Stimulated activated CD4-positive, alpha-beta T cell treated with anti-CD3 and anti-CD28 coated beads, TNF-alpha, amount 100 ng/mL, for 48 hours (primary cell): Measurements from ENCODE around the gene GNG7.
"Not testable (repeated sequence)": the region's sequence is repeated elsewhere in the genome, so short reads cannot be mapped to it uniquely, and the experiment has no call there.

Source experiments
- DNase-seq, 3 donors: peaks; one replicate each; pipeline ENCODE4 v3.0.0-alpha.2; 2020; ENCODE audit warnings: low read depth in 3 of 3

Gene GNG7

GRCh38 chr19:2726904-2727639 lies 24.6 kb upstream of the GNG7 start:
- no peak for DNase-seq

GRCh38 chr19:2726160-2726855 lies 23.8 kb upstream of the GNG7 start:
- DNase-seq, result no peak

DNA sequence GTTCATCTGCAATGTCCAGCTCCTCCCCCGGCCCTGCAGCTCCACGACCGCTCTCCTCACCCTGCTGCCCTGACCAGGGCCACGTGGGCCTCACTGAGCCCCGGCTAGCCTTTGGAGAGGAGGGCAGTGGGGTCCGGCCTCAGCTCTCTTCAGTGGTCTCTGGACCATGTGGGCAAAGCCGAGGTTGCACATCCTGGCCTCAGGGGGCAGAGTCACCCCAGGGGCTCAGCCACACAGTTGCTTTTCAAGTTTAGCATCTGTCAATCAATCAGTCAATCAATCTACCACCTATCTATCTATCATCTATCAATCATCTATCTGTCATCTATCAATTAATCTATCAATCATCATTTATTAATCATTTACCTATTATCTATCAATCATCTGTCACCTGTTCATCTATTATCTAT lies 21.7 kb upstream of the GNG7 start:
- no peak for DNase-seq

GRCh38 chr19:2723747-2724146 lies 21.3 kb upstream of the GNG7 start:
- no peak for DNase-seq

DNA sequence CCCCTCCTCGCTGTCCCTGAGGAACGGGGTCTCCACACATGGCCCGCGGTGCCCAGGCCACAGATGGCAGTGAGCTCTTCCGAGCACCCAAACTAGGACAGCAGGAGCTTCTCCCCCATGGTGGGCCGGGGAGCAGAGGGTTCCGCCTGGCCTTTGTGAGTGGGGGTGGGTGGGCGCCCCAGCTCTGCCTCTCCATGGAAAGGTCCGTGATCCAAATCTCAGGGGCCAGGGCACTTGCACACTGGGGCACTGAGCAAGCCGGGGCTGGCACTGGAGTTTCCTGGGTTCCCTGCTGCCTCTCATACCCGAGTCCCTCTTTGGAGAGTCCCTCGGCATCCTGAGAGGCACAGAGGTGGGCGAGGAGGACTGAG lies 20.8 kb upstream of the GNG7 start:
- no peak for DNase-seq

DNA sequence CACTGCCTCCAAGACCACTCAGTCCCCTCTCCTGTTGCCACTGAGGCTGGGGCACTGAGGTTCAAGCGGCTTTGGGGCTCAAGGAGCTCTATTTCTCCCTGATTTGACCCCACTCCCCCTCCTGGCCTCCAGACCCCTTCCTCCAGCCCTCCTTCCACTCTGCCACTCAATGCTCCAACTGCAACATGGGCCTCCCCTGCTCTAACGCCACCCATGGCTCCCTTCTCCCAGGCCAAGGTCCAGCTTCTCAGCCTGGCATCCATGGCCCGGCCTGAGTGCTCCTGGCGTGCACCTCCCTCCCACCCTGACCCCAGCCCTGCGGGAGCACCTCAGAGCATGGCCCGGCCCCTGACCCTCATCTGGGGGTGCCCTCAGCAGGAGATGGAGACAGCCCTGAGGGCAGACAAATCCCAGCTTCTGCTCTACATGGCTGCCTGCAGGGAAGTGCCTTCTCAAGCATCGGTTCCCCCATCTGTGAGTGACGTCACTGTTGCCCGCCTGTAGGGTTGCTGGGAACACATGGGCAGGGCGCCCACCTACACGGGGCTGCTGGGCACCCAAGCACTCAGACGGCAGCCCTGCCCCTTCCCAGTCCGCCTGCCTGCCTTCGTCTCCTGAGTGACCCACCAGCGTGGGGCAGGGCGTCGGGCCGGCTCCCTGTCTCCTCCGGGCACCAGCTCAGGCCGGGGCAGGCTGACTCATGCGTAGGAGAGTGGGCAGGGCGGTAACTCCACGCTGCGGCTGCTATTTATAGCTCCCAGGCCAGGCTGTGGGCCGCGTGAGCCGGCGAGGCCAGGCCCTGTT lies 20.2 kb upstream of the GNG7 start:
- no peak for DNase-seq

DNA sequence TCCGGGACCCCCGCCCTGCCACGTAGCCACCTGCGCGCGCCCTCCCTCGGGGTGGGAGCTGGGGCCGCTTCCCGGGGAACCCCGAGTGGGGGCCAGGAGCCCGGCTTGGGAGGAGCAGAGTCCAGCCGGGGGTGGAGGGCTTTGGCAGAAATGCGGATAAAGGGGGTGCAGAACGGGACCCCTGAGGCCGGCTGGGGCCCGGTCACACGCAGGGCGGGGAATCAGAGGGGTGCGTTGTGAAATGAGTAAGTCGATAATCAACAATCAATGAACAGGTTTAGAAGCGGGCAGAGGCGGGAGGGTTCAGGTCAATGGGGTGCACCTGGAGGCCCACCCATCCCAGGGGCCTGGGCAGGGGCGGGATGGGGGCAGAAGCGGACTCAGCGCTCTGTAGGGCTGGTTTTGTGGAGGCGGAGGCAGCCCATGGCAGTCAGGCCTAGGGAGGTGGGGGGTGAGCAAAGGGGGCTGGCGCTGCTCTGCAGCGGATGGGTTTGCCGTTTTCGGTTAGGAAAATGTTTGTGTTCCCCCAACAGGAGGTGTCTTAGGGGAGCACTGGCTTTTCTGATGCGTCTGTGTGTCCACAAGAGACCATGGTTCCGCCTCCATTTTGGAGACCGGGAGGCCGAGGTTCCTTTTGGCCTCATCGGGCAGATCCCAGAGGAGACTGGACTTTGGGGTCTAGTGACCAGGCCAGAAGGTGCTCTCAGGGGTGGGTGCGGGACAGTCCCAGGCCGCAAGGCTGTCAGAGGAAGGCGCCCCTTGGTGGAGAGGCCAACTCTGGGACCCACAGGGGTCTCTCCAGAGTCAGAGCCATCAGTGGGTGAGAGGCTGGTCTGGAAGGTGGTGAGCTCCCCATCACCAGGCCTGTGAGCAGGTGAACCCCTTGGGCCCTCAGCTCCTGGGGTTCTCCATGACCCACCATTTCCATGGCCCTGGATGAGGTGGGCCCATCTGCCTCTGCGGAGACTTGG lies 19.4 kb upstream of the GNG7 start:
- DNase-seq, result no peak

GRCh38 chr19:2720777-2721569 lies 18.5 kb upstream of the GNG7 start, which contains the start of gene DIRAS1:
DIRAS1 (minus strand) TSS chr19:2721372; CDS start chr19:2717806, 3,566 bp downstream.
- no peak for DNase-seq

DNA sequence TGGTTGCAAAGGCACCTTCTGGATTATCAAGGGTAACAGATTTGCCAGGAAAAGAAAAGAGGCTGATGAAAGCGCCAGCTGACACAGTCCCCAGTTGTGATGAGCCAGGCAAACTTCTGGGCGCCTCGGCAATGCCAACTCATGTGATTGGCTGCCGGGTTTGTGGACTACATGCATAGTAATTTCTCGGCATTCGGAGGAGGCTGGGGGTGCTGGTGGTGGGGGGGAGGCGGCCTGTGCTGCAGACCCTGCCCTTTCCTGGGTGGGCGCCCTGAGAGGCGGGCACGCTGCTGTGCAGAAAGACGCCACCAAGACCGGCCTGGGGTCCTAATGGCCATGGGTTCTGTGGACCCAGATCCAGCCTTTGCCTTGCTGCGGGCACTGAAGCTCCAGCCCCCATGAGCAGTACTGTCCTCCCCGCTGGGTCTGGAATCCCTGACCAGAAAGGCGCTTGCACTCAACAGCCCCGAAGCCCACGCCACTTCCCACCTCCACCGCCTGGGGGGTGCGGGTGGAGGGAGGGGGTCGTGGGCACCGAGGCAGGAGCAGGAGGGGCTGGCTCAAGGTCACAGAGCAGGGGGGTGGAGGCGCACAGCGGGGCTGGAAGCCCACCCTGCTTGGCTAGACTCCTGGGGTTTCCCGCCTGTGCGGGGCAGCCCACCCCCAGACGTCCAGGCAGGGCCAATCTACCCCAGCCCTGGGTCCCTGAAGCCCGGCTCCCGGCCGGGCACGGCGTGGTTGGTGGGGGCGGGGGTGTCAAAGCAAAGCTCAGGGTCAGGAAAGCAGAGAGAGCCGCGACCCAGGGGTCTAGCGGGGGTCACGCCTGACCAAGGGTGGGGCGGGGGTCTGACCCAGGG lies 17.7 kb upstream of the GNG7 start:
- DNase-seq, result no peak

- no peak for DNase-seq
These were observed 16.8 kb upstream of the GNG7 start for GRCh38 chr19:2719232-2719735.

DNA sequence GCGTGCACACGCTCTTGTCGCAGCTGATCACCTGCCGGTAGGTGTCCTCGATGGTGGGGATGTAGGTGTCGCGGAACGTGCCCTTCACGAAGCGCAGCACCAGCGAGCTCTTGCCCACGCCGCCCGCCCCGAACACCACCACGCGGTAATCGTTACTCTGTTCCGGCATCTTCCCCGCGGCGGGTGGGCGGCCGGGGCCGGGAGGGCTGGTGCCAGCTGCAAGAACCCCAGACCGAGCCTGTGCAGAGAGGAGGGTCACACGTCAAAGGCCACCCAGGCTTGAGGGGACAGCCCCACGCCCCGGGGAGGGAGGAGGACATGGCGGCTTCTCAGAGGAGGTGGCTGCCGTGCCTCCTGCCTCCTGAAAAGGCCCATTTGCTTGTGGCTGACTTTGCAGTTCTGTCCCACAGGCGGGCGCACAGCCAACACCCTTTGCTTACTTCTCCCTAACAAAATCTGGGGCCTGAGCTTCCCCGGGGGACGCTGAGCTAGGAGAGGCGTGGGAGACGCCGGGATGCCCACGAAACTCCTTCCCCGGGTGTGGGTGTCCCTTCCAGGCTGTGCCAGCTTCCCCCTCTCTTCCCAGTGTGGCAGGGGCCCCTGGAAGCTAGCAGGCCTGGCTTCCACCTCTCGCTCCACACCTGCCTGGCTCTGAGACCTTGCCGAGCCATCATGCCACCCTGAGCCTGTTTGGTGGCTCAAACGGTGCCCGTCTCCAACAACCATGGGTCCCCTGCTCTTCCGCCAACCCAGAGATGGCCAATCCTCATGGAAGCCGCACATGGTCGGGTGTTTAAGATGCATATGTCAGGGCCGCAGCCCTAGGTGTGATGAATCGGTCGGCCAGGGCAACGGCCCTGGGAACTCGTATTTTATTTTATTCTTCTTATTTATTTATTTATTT lies 15.4 kb upstream of the GNG7 start:
- no peak for DNase-seq

DNA sequence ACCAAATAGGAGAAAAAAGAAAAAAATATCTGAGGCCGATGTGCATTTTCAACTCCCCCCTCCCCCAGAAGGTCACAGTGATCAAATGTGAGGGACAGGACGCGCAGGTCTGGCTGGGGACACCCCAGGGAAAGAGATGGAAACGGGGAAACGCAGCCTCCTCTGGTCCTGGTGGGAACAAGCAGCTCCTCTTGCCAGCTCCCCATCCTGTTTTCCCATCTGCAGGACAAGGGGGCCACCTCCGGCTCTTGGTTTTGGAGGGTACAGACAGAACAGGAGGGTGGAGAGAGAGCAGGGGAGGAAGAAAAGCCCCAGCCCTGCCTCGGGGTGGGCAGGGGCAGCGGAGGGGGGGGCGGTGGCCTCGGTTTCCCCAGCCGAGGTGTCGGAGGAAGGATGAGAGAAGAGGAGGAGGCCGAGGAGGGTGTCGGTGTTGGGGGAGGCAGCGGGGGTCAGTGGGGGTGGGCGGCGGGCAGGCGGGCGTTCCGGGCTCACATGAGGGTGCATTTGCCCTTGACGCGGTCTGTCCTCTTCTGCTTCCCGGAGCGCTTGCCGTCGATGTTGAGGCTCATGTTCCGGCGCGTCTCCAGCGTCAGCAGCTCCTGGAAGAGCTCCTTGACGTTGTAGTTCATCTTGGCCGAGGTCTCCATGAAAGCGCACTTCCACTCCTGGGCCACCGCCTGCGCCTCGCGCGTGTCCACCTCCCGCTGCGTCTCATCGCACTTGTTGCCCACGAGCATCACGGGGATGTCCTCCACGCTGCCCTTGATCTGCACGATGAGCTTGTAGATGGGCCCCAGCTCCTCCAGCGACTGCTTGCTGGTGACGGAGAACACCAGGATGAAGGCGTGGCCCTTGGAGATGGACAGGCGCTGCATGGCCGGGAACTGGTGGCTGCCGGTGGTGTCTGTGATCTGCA lies 14.5 kb upstream of the GNG7 start:
- no peak for DNase-seq

DNA sequence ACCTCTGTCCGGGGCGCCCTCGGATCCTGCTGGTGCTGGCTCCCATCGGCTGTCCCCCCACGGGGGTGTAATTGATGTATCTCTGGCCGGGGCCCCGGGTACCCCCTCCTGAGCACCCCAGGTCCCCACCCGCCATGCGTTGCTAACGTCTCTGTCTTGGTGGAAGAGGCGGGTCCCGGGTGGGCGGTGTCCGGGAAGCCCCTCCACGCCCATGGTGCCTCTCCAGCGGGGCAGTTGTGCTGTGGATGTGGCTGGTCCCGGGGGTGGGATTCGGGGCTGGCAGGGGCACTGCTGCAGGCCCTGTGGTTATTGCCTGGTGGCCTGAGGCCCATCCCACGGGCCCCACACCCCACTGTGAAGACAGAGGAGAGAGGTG lies 13.8 kb upstream of the GNG7 start:
- no peak for DNase-seq

DNA sequence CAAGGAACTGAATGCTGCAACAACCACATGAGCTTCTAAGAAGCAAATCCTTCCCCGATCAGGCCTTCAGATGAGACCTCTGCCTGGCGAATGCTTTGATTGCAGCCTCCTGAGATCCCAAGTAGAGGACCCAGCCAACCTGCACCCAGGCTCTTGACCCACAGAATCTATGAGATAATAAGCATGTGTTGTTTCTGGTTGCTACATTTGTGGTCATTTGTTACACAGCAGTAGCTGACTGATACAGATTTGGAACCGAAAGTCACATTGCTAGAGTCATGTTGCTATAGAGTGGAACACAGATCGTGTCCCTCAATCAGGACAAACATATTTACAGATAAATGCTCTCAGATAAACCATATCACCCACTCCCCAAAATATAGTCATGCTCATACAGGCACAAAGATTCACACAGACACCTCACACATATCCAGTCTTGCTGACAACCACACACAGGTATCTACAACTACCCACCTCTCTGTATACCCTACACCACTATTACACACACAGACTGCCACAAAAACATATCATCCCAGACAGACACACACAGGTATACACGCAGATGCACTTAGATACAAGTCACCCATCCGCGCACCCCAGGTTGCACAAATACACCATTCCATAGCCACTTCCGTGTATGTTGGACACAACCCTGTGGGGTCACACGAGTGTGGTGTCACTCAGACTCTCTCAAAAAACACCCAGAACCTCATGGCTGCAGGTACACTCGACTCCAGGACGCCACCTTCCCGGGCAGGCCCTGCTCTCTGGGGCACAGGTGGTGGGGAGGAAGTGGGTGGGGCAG lies 13.2 kb upstream of the GNG7 start:
- no peak for DNase-seq

DNA sequence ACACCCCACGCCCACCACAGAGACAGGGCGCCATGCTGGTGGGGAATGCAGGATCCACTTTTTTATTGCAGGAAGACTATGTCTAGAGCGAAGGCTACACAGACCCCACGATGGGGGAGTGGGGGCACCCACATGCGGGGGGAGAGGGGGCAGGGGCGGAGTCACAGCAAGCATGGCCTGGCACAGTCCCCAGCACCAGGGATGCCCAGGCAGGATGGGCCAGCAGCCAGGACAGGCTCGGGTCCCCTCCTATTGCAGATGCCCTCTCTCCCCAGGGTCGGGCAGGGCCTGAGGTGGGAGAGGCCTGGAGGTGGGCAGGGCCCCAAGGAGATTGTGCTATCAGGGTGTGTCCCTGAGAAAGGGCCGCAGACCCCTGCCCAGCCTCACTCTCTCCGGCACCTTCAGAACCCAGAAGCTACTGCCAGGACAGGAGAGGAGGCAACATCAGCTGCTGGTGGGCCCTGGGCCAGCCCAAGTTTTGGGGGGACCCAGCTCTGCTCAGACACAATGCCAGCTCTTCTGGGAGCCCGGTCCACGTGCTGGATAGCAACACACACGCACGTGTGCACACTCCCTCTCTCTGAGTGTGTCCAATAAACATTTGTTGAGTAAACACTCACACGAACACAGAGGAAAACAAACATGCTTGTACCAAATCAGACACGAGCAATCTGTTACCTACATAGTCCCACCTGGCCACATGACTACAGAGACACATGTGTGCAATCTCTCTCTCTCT lies 12.2 kb upstream of the GNG7 start:
- DNase-seq, result no peak

DNA sequence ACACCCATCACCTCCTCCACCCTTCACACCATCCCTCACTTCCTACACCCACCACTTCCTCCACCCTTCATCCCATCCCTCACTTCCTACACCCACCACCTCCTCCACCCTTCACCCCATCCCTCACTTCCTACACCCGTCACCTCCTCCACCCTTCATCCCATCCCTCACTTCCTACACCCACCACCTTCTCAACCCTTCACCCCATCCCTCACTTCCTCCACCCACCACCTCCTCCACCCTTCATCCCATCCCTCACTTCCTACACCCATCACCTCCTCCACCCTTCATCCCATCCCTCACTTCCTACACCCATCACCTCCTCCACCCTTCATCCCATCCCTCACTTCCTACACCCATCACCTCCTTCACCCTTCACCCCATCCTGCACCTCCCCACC lies 11.6 kb upstream of the GNG7 start:
- not testable (repeated sequence) for DNase-seq
